GM10248 (cell line): Measurements from ENCODE around the gene DLX4.

Source experiments
- CTCF ChIA-PET: fragments of 300-600 bp; sonication (Branson Sonifier 250); formaldehyde crosslinking; extraction: SDS; loops from one replicate; lab custom pipeline; 2021; ENCODE audit warnings: antibody characterized with exemption; lab: Yijun Ruan, JAX
- POLR2A ChIA-PET: fragments of 350-650 bp; sonication (Branson Sonifier 250); formaldehyde crosslinking; extraction: SDS; loops from one replicate; lab custom pipeline; 2020; ENCODE audit warnings: antibody characterized with exemption; lab: Yijun Ruan, JAX
- DNase-seq: peaks from one replicate; pipeline ENCODE4 v3.0.0; 2012; ENCODE audit errors: extremely low spot score
- CTCF ChIP-seq: IDR thresholded peaks from 2 replicates; pipeline ENCODE4 v1.5.1; 2012; ENCODE audit warnings: mild to moderate bottlenecking, low read depth; ENCODE audit errors: extremely low read depth, missing control alignments, control extremely low read depth

DLX4 gene

GRCh38 chr17:49969134-49969759 lies at the start of gene DLX4:
Gene DLX4, plus strand, starts transcription at chr17:49969190. Its CDS starts 279 bp downstream, at chr17:49969469.
- CTCF ChIA-PET: no interaction called here
- no peak for TF ChIP-seq CTCF
- POLR2A ChIA-PET: no interaction called here
- peak; percentile 62 for DNase-seq

- ChIA-PET CTCF (interaction anchor here (0.9 to 2.3 kb wide), 4 partner anchors 40 to 443 kb away, joined by 3 to 6 read pairs (median 4); no protein-coding TSS in a partner anchor), POLR2A (no interaction called here)
- TF ChIP-seq CTCF: no peak
- DNase-seq: no peak
Measured at GRCh38 chr17:49920030-49920769, 48.8 kb upstream of the DLX4 start.

GRCh38 chr17:49922095-49922494 lies 46.9 kb upstream of the DLX4 start:
- ChIA-PET POLR2A (interaction anchor here (0.6 kb wide), 1 partner anchor 1481 kb away, joined by 4 read pairs; no protein-coding TSS in a partner anchor), CTCF (interaction anchor here (2.0 to 3.3 kb wide), 3 partner anchors 30 to 76 kb away, joined by 5 to 10 read pairs (median 6); no protein-coding TSS in a partner anchor)
- no peak for DNase-seq
- no peak for TF ChIP-seq CTCF

- no peak for TF ChIP-seq CTCF
- ChIA-PET CTCF (interaction anchor here (1.1 to 3.3 kb wide), 2 partner anchors 28 to 73 kb away, joined by 3 to 10 read pairs; no protein-coding TSS in a partner anchor), POLR2A (no interaction called here)
- DNase-seq: no peak
Measured at GRCh38 chr17:49924116-49924515, 44.9 kb upstream of the DLX4 start.

- ChIA-PET POLR2A (no interaction called here), CTCF (interaction anchor here (3.3 kb wide), 1 partner anchor 28 kb away, joined by 10 read pairs; no protein-coding TSS in a partner anchor)
- no peak for TF ChIP-seq CTCF
- DNase-seq: no peak
Measured at GRCh38 chr17:49924589-49924988, 44.4 kb upstream of the DLX4 start.

GRCh38 chr17:49925921-49926320 lies 43.1 kb upstream of the DLX4 start:
- no peak for DNase-seq
- TF ChIP-seq CTCF: no peak
- ChIA-PET POLR2A (no interaction called here), CTCF (interaction anchor here (0.9 to 3.3 kb wide), 4 partner anchors 27 to 72 kb away, joined by 3 to 18 read pairs (median 6); no protein-coding TSS in a partner anchor)
